Measurements from ENCODE around the gene MAGI2.

Gene MAGI2

DNA sequence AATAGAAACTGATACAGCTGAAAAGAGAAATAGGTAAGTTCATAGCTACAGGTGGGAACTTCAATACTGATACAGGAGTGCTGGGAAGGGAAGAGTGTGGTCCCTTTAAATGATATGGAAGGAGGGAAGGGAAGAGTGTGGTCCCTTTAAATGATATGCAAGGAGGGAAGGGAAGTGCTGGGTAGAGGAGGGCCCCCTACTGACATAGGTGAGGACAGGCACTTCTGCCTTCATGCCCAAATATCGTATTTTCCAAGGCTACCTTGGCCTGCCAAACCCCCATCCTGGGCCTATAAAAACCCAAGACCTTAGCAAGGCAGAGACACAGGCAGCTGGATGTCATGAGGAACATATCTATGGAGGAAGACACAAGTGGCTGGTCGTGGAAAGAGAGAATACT is 92.3 kb downstream of the MAGI2 start:
- DNase-seq, result no peak

DNA sequence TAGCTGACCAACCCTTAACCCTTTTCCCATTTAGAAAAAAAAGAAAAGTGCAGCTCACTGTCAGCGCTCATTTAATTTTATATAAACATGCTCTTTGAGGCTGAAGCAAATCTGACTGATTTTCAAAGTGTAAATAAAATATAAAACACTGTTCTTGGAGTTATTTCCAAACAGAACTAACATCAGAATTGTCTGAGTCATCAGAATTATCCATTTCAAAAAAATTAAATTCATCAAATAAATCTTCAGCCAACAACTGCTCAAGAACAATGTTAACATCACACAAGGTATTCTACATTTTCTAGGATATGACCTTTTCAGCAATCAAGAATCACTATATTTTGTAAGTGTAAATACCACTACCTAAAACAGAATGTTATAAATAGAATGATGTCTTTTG is 93.6 kb downstream of the MAGI2 start:
- DNase-seq, result no peak

DNA sequence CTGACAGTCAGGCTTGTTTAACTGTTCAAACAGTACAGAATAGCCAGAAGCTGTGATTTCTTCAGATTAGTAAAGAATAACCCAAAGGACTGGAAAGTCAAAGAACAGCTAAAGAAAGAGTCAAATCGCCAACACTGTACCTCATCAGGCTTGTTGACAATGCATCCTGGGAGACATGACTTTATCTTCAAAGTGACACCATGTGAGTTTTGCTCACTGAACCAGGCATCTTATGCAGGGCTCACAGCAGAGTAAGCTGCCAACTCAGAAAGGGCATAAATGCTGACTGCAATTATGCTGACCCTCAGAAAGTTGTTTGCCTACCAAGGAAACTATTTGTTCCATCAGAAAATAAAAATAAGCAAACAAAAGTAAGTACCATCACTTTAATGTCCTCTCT is 96.4 kb downstream of the MAGI2 start:
- no peak for DNase-seq

DNA sequence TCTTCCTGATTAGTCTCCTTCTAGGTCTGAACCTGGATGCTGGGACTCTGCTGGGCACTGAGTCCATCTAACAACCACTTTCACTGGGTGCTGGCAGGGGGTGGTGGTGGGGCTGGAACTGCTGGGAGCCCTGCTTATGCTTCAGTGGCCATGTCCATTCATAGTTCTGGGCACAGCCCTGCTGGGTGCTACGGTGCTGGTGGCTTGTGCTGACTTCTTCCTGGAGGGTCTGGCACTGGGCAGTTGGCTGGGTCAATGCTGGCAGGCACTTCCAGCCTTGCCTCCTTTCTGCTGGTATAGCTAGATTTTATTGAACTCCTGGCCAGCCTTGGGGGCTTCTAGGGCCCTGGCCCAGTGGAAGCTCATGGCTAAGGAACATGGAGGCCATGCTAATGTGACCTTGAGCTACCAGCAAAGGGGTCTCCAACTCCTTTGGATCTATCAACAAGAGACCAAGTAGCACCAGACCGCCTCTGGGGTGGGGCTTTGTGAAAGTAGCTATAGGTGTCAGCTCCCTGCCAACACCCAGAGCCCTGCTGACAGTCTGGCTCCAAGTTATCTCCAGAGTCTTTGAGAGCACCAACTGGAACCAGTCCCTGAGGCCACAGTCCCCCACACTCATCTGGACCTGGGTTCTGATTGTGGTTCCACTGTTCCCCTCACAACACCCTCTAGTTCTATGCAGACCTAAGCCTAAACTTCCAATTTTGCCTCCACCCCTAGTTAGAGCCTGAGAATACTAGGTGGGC is 99.6 kb downstream of the MAGI2 start:
- no peak for DNase-seq

DNA sequence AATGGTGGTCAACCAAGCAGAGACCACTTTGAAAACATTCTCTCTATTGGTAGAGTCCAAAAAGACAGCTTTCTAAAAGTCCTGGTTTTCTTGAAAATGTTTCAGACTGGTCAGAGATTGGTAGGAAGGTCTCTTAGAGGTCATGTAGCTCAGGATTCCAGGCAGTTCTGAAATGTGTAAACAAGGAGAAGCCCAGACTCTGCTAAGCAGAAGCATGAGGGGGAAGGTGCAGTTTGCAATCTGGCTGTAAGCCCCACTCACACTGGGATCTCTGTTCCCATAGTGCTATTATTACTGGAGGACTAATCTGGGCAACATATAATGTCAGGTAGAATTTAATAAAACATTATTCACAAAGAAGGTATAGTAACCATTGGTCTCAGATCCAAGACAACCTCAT is 101.1 kb downstream of the MAGI2 start:
- DNase-seq, result no peak

DNA sequence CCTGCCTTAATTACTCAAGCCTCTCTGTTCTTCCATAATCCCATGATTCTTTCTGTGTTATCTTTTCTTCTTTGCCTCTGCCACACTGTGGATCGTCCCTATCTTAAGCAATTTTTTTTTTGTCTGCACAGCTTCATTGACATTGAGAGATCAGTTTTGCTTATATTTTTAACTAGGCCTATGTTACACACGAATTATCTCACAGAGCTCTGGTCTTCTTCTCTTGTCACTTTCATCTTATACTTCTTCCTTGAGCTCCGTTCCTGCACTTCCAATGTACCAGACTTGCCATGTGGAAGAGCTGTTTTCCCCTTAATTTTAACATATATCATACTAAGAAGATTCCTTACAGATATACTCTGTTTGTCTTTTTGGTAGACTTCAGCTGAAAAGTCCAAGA is 106.1 kb downstream of the MAGI2 start:
- no peak for DNase-seq

DNA sequence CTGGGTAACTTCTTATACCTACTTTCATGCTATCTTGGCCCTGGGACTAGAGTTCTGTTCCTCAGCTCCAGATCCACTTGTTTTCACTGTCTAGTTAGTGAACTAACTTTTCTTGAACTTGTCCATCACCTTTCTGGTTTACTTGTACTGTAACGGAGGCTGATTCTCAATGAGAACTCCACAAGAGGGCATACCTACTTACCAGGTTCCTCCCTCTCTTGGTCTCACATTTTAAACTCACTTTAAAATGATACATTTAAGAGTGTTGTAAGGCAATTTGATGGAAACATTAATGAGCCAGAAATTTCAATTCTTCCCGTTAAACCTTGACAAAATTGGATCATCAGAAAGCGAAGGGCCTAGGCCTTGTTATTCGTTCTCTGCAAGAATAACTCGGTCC is 111.6 kb downstream of the MAGI2 start:
- DNase-seq, result no peak

DNA sequence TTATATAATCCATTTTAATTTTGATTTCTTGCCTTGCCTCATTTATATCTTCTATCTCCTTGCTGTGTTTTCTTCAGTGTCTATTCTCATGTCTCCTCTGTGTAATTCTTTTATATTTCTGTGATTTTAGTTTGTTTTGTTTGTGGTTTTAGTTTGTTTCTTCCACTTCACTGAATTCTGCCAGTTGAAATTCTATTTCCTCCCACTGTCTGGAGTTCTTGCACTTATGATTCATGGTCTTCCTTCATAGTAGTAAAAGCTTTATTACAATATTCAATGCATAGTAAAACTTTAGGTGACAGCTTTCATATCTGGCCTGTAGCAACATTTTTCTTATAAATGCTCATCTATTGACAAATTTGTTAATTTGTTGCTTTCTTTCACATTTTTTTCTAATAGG is 113.3 kb downstream of the MAGI2 start:
- no peak for DNase-seq

DNA sequence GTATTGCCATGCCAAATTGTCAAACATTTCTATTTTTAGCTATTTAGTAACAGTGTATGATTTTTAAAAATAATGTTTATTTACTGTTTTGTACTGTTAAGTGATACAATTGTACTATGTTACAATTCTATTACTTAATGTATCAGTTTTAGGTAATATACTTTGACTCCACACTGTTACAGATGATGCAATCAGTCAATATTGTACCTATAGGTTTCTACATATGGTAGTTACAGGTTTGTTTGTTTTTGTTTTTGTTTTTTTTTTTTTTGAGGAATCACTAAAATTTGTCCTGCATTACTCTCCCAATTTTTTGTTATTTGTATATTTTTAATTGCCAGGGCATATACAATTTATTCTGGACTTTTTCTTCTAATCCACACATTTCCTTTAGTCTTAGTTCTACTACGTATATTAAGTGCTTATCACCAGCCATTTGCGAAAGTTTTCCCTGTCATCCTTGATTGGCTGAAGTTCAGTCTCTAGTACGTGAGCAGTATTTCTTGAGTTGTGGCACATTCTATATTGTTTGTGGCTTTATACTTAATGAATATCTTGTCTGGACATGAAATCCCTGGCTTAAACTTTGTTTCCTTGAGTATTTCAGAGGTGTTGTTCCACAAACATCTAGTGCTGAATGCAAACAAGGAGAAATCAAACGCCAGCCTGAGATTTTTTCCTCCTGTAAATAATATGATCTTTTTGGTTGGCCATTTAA is 114.1 kb downstream of the MAGI2 start:
- DNase-seq, result no peak

DNA sequence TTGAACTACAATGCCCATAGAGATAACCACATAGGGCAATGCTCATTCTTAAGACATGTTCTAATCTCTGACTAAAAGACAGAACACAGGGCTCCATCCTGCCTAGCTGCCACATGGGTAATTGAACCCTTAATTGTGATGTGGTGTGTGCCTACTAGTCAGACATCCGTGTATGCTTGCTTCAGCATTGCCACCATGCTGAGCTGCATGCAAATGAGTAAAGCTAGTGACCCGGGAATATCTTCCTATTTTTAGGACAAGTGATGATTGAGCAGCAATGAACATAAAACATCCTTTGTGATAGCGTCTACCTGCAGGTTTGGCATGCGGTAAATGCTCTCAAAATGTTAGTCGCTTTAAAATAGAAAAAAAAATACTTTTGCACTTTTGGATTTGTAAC is 115.8 kb downstream of the MAGI2 start:
- DNase-seq, result no peak

DNA sequence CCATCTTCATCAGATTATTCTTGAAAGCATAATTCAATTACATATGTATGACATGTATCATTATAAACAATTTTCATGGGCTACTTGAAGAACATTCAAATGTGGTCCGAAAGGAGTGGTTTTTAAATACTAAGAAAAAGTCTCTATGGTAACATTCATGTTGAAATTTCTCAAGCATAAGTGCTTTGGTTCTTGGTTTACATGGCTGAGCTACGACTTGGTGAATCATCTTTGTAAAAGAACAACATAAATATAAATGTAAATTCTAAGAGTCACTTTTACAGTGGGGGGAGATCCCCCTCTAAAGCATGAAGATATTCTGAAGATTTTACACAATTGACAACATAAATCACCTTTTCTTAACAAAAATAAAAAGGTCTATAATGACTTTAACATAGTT is 118.6 kb downstream of the MAGI2 start:
- no peak for DNase-seq

DNA sequence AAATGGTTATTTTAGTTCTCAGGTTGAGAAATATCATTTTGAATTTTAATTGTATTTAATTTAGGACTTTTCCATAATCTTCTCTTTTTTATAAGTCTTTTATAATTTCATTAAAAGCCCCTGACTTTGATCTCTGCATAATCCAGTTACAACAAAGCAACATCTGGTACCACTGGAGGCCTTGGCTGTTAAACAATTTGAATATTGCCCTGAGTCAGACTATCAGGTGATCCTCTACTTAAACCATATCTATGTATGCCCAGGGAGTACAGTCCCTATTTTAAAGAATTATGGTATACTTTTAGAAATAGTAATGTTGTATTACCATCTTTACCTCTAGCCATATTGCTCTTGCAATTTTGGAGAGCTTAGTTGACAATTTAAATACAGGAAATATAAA is 119.1 kb downstream of the MAGI2 start:
- no peak for DNase-seq

DNA sequence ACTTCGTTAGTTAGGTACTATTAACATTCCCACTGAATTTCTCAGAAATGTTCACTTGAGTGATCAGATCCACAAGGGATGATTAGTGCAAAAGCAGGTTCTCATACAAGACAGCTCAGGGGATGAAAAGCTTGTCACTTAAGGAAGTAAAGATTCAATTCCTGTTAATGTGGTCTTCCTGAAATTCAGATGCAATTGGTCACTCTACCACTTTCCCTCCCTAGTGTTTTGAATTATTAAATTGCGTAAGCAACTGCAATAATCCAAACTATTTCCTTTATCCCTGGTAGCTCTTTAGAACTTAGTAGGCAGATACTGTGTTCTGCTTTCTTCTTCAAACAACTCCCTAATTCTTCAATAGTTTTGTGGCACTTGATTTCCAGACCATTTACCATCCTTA is 121.4 kb downstream of the MAGI2 start:
- no peak for DNase-seq

DNA sequence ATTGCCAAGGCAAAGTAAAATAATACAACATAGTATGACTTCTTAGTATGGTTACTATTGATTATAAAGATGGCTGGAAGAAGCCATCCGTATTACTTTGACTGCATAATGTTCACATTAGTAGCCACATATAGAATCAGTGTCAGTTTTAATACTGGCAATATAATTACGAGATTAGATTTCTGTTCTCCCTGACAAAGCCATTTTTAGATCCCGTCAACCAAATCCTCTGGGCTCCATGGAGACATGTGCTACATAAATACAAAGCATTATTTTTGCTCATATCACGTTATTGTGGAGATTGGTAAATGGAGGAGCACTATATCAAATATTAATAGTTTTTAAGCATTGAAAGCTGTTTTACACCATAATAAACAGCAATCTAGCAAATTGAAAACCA is 124.0 kb downstream of the MAGI2 start:
- no peak for DNase-seq

DNA sequence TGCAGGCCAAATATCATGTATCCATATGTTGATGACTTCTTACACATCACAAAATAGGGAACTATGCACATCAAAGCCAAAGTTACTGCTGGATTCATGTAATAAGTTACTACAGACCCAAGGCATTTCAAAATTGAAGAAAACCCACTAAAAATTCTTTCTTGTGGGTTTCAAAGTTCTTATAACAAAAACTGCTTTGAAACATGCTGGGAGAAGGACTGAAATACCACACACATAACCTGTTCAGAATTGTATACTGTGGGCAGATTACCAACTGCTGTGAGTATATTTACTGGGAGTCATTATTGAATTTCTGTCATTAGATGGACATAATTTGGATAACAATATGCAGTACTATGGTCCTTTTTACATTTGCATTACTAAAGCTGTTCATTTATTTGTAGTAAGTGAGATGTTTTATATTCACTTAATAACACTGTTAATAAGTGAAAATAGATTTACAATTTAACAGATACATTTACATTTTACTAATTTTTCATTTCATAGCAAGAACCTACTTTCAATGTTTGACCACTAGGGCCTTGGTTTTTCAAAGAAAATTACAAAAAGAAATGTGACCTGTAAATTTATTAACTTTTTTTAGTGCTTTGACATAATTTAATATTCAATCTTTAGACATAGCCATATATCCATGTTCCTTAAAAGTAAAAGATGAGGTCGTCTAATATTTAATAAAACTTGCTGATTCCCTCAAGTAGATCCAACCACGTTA is 132.6 kb downstream of the MAGI2 start:
- no peak for DNase-seq

DNA sequence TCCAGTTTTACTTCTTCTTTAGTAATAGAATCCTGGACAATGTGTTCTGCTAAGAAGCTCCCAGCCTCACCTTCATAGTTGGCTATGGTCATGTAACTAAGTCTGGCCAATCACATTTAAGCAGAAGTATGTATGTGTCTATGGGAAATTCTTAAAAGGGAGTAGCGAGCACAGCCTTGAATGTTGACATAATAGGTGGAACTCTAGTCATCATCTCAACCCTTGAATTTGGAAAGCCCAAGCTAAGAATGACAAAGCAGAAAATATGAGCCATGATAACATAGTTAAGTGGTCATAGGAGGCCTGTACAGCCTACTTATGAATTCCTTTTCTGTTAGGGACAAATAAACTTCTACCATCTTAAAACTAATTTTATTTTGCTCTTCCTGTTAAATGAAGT is 134.1 kb downstream of the MAGI2 start:
- DNase-seq, result no peak

DNA sequence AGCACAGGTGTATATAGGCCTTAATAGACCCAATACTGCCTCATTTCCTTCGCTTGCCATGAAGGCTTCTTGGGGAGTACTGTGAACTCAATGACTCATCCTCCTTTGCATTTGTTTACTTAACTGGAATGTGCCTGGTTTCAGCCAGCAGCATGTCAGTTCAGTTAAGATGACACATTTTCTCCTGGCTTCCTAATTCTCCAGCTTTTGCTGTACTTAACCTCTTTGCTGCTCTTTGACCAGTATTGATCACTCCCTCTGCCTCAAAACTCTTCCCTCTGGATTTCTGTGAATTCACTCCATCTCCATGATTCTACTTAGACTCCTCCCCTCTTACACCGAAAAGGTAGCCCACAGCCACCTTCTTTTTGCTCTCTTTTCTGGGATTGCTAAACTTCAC is 135.7 kb downstream of the MAGI2 start:
- DNase-seq, result no peak

DNA sequence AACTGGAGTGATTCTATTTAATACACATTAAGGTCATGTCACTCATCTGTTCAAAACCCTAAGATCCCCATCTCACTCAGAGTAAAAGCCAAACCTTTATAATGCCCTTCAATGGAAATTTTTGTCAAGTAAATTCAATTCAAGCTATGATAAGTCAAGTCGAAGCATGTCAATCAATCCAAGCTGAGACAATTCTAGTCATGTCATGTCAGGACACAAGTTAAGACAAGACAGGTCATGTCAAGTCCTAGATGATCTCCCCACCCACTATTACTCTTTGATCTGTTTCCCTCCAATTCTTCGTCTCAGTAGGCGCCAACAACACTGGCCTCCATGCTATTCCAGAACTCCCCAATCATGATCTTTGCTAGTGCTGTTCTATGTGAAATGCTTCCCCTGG is 141.4 kb downstream of the MAGI2 start:
- DNase-seq, result no peak

DNA sequence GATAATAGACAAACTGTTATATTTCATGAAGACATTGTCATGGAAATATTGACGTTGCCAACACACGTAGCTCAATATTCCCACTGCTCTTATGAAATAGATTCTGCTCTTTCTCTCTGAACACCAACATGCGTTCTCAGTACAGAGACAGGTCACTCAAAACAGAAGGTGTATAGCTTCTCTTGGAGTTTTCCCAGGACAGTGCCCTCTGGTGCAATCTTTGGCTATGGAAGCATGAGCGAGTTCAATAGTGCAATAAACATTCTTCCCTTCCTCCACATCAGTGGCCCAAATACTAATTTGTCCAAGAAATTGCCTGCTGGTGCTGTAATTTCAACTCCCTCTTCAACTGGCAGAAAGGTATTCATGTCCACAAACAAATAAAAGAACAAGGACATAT is 145.3 kb downstream of the MAGI2 start:
- DNase-seq, result no peak

DNA sequence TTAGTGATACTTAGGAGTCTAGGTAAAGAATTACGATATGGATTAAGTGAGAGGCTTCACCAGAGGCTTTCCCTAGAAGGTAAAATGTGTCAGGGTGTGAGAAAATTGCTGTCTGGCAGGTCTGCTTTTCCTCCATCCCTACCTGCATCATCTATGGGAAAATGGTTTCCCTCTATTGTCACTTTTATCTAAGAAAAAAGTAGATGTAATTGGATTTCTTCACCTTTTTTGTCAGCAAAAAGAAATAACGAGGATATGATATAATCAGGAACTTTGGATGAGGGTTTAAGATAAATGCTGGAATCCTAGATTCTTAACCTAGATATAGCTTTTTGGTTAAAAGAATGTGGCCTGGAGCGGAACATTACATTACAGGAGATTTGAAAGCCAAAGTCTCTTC is 146.1 kb downstream of the MAGI2 start:
- no peak for DNase-seq

DNA sequence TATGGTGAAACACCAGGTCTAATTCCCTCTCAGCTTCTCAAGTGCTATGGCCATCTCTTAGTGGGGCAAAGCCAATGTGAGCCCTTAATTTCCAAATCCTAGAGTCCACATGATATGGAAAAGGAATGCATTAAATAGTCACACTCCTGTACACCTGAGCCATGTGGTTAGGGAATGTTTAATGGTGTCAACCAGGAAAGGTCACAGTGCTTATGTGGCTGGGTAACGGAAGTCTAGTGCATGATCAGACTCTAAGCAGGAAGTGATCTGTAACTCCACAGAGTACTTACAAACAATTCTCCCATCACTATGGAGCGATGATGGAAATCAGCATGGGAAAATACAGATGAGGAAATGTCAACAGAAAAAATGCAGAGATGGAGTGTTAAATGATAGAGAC is 148.8 kb downstream of the MAGI2 start:
- no peak for DNase-seq

DNA sequence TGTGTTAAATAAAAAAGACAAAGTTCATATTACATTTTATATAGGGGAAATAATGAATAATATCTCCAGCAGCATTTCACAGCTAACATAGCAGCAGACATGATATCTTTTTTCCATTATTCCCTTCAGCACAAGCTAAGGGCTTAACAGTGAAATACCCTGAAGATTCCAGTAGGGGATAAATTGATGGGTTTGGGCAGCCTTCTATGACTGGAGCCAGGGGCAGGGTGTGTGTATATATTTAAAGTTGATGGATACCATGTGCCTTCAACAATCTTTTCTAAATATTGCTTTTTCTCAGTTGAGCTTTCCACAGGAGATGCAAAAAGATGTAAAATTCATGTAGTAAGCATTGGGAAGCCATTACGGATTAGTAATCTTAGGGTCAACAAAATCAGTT is 151.2 kb downstream of the MAGI2 start:
- no peak for DNase-seq

DNA sequence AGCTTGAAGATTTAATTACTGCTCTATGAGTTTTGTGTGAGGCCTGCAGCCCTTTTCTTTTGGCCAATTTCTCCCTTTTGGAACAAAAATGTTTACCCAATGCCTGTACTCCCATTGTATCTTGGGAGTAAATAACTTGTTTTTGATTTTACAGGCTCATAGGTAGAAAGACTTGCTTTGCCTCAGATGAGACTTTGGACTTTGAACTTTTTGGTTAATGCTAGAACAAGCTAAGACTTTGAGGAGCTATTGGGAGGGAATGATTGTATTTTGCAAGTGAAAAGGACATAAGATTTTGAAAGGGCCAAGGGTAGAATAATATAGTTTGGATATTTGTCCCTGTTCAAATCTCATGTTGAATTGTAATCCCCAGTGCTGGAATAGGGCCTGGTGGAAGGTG is 152.0 kb downstream of the MAGI2 start:
- DNase-seq, result no peak

DNA sequence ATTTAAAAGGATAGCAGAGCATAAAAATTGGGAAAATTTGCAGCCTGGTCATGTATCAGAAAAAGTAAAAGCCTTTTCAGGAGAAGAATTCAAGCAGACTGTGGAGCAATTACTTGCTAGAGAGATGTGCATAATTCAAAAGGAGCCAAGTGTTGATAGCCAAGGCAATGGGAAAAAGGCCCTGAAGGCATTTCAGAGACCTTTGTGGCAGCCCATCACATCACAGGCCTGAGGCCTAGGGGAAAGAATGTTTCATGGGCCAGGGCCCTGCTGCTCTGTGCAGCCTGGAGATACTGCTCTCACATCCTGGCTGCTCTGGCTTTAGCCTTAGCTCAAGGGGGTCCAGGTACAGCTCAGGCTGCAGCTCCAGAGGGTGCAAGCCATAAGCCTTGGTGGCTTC is 152.9 kb downstream of the MAGI2 start:
- DNase-seq, result no peak
